ENCODE results near the gene HDAC4. TPM values are rescaled to one million over a fixed set of nuclear protein-coding genes. Genes with fewer than 3 reads are reported as not detected.

HDAC4 gene
- polyA plus RNA-seq, 1 donor (not counting 4 experiments of a cell fraction or from before 2014, with no cell fraction given), result 2.9 TPM

DNA sequence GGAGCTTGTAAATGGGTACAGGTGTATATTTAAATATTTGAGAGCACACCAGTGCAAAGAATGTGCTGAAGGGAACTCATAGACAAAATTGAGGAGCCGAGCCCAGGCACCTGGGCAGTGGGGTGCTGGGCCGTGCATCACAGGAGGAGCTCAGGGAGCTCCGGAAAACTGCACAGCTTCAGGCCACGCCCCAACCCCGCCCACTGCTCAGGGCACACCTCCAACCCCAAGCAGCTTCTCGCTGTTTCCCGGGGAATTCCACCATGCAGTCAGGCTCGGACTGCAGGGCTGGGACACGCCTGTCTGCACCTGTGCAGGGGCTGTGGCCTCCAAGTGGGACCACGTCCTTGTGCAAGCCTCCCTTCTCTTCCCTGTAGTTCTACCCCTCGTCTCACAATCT is 243.0 kb downstream of the HDAC4 start:
- Histone ChIP-seq H4K20me1 (ENCODE audit: control insufficient read depth, extremely low read depth, insufficient read depth, low read length) (no peaks in the 10 kb centered on the region), H3K79me2 (ENCODE audit: control insufficient read depth, insufficient read depth, low read length) (no peaks in the 10 kb centered on the region), H3K27ac (ENCODE audit: control insufficient read depth, insufficient read depth, low read length) (no peak overlapping the region), H3K9me3 (ENCODE audit: control insufficient read depth, low read depth, low read length) (no peaks in the 10 kb centered on the region), H3K9ac (ENCODE audit: control insufficient read depth, extremely low read depth, insufficient read depth, low read length) (no peak overlapping the region), H3K9me1 (ENCODE audit: control insufficient read depth, extremely low read depth, insufficient read depth, low read length) (peaks cover 2% of the 10 kb centered on the region), H3K36me3 (ENCODE audit: control insufficient read depth in 2 of 2, extremely low read depth in 1 of 2, insufficient read depth in 2 of 2, low read length in 2 of 2) (peaks cover 5 to 7% of the 10 kb centered on the region in 2 experiments), H3K4me3 (ENCODE audit: control insufficient read depth in 2 of 3, extremely low read depth in 1 of 3, insufficient read depth in 2 of 3, low read depth in 1 of 3, low read length in 3 of 3) (no peak overlapping the region), H3K27me3 (ENCODE audit: control insufficient read depth, extremely low read depth, insufficient read depth, low read length) (no peaks in the 10 kb centered on the region), H3K4me1 (ENCODE audit: control insufficient read depth, extremely low read depth, insufficient read depth, low read length) (peaks cover 7% of the 10 kb centered on the region), H3K4me2 (ENCODE audit: control insufficient read depth, extremely low read depth, insufficient read depth, low read depth, low read length) (no peak overlapping the region), H2AFZ (ENCODE audit: control insufficient read depth, low read length) (no peak overlapping the region)
- no peak for TF ChIP-seq EZH2 (IDR thresholded peaks at IDR 0.05; ENCODE audit: low read length)
- FAIRE-seq (peak; percentile 48), DNase-seq (ENCODE audit: low read depth, low spot score) (peak; percentile 23)
- dilution Hi-C loops (cut with MboI; ENCODE audit: extremely low pct_ligation_motif_present, low sequenced_read_pairs), result no loop called here

DNA sequence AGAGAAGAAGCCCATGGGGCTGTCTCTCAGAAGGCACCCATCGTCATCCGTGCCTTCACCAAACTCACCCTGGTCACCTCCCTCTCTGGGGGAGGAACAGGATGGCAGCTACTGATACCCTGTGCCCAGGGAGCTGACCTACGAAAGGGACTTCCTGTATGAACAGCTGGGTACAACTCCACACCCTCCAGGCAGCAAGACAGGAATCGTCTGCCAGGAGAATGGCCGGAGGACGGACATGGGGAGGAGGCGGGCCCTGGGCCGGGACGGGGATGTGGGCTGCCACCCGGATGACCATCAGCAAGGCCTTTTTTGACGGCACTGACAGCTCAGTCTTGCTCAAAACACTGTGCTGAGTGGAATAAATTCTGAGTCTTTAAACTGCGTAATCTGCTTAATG is 243.6 kb downstream of the HDAC4 start:
- H3K27me3 ChIP-seq (ENCODE audit: control insufficient read depth, extremely low read depth, insufficient read depth, low read length), result no peaks in the 10 kb centered on the region
- H3K79me2 ChIP-seq (ENCODE audit: control insufficient read depth, insufficient read depth, low read length), result no peaks in the 10 kb centered on the region
- H3K4me1 ChIP-seq (ENCODE audit: control insufficient read depth, extremely low read depth, insufficient read depth, low read length), result peaks cover 7% of the 10 kb centered on the region
- H4K20me1 ChIP-seq (ENCODE audit: control insufficient read depth, extremely low read depth, insufficient read depth, low read length), result no peaks in the 10 kb centered on the region
- dilution Hi-C loops (cut with MboI; ENCODE audit: extremely low pct_ligation_motif_present, low sequenced_read_pairs), result no loop called here
- no peak overlapping the region for H3K9ac ChIP-seq (ENCODE audit: control insufficient read depth, extremely low read depth, insufficient read depth, low read length)
- DNase-seq (ENCODE audit: low read depth, low spot score) (no peak), FAIRE-seq (no peak)
- no peak overlapping the region for H3K4me3 ChIP-seq (ENCODE audit: control insufficient read depth in 2 of 3, extremely low read depth in 1 of 3, insufficient read depth in 2 of 3, low read depth in 1 of 3, low read length in 3 of 3)
- no peaks in the 10 kb centered on the region for H3K9me3 ChIP-seq (ENCODE audit: control insufficient read depth, low read depth, low read length)
- TF ChIP-seq EZH2 (IDR thresholded peaks at IDR 0.05; ENCODE audit: low read length), result no peak
- TF ChIP-seq, protein P1, sequence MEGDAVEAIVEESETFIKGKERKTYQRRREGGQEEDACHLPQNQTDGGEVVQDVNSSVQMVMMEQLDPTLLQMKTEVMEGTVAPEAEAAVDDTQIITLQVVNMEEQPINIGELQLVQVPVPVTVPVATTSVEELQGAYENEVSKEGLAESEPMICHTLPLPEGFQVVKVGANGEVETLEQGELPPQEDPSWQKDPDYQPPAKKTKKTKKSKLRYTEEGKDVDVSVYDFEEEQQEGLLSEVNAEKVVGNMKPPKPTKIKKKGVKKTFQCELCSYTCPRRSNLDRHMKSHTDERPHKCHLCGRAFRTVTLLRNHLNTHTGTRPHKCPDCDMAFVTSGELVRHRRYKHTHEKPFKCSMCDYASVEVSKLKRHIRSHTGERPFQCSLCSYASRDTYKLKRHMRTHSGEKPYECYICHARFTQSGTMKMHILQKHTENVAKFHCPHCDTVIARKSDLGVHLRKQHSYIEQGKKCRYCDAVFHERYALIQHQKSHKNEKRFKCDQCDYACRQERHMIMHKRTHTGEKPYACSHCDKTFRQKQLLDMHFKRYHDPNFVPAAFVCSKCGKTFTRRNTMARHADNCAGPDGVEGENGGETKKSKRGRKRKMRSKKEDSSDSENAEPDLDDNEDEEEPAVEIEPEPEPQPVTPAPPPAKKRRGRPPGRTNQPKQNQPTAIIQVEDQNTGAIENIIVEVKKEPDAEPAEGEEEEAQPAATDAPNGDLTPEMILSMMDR (optimal IDR thresholded peaks at IDR 0.05 in 1 of 3, IDR thresholded peaks at IDR 0.05 in 1 of 3, conservative IDR thresholded peaks at IDR 0.05 in 1 of 3; ENCODE audit: extremely low read depth in 1 of 3, insufficient read depth in 2 of 3, low read length in 3 of 3), result no peak
- no peak overlapping the region for H3K4me2 ChIP-seq (ENCODE audit: control insufficient read depth, extremely low read depth, insufficient read depth, low read depth, low read length)
- H3K9me1 ChIP-seq (ENCODE audit: control insufficient read depth, extremely low read depth, insufficient read depth, low read length), result peaks cover 2% of the 10 kb centered on the region
- peaks cover 4 to 5% of the 10 kb centered on the region in 2 experiments for H3K36me3 ChIP-seq (ENCODE audit: control insufficient read depth in 2 of 2, extremely low read depth in 1 of 2, insufficient read depth in 2 of 2, low read length in 2 of 2)
- no peak overlapping the region for H3K27ac ChIP-seq (ENCODE audit: control insufficient read depth, insufficient read depth, low read length)
- no peak overlapping the region for H2AFZ ChIP-seq (ENCODE audit: control insufficient read depth, low read length)
